HG02678 (cell line): Measurements from ENCODE around the gene HCCS.
A peak's percentile ranks its signal among the peaks of the same experiment; 100 is the strongest.

Experiments
- ATAC-seq: cut with Tn5 transposase; IDR thresholded peaks from one replicate; pipeline ENCODE4 v1.9.1; 2021; ENCODE audit warnings: mild to moderate bottlenecking, moderate library complexity; ENCODE audit not compliant: unreplicated experiment

The HCCS gene

DNA sequence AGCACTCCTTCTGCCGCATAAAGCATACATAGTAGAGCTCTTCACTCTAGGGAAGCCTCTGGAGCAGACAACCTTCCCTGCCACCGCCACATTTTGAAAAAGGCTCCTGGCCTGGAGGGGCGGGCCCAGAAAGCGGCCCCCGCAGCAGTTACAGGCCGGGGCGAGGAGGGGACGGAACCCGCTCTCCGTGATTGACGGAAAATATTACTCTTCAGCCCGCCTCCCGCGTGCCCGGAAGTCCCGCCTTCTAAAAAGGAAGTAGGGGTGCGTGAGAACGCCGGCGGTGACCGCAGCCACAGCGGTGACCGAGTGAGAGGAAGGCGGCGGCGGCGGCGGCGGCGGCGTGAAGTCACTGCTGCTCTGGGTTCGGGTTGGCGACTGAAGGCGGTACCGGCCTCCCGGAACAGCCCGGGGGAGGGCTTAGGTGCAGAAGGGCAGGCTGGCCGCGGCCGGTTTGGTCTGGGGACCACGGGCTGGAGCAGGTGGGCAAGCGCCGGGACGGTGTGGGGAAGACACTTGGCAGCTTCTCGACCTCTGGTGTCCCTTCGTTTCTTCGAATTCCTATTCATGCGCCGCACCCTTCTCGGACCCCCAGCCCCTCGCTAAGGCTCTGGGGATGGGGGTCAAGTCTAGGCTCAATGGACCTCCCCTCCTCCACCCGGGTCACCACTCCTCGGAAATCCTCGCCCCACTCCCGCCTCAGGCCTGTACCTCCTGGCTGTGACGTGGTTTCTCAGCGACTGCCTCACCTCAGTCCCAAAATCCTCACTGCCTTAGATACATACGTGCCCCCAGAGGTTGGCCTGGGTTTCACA, at the start of gene HCCS:
Gene HCCS (plus strand): TSS at position 296 of the 815 bp plus-strand sequence. CDS start 729 bp downstream, outside the sequence.
- ATAC-seq, result peak; percentile 92

DNA sequence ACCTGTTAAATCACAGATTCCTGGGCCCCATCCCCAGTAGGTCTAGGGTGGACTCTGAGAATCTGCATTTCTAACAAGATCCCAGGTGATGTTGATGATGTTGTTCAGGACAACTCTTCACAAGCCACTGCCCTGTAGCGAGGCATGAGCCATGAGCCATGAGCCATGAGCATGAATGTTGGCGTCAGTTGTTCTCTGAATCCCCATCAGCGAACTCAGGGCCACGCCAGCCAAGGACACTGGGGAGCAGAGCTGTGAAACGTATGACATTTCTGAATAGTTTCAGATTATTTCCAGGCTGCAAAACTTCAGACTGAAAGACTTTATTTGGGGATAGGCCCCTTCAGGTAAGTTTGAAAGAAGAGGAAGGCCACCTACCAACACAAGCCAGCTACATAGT, 46.9 kb upstream of the HCCS start:
- ATAC-seq, result no peak

DNA sequence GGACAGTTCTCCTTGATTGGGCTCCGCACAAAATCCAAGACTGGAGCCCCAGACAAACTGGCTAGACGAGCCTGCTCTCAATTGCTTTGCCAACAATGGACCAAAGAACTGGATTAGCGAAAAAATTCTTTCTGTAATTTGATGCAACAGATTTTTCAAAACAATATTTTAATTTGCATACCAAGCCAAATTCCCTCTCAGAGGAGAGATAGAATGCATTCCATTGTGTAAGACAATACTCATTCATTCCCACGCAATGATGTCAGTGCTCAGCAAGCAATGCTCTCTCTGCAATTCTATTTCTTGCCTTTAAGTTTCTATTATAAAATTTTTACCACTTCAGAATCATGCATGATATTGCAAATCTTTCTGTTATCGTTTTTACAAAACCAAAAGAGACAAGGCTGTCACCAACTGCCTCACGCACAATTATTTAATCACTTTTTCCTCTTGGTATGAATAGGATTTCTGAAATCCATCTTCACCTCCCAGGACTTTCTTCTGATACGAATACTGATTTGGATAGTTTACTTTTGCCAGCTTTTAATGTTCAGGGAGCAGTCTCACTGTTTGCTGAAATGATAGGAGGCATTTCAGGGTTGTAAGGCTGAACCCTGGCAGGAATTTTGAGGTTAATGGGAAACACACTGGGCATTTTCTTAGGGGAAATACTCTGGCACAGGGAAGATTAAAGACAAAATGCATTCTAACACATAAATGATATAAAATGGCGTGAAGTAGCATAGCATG, 46.1 kb upstream of the HCCS start:
- ATAC-seq, result no peak

DNA sequence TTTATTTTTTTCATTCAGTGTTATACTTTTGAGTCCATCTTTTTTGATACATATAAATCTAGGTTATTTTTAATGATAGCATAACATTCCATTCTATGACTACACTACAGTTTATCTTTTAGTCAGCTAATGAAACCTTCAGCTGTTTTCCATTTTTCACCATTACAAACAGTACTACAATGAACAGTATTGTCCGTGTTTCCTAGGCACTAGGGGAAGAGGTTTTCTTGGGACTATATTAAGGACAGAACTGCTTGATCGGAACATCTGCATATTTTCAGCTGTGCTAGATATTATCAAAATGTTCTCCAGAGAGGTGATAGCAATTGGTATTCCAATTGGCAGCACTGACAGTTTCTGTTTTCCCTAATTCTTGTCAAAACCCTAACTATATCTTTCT, 44.3 kb upstream of the HCCS start:
- ATAC-seq, result no peak

DNA sequence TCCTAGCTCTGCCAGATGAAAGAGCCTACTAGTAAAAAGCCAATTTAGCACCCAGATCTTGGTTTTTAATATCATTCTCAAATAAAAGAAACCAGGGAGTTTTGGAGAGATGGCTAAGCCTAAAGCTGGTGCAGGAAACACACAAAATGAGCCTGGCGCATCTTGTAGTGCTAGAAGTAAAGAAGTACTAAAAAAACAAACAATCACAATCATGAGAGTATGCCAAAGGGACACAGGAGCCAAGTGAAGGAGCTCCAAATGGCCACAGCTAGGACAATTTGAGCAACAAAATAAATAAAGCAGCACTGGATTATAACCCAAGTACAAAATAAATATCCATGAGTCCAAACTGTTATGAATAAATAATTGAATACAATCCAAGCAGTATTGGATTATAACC, 37.8 kb upstream of the HCCS start:
- no peak for ATAC-seq

DNA sequence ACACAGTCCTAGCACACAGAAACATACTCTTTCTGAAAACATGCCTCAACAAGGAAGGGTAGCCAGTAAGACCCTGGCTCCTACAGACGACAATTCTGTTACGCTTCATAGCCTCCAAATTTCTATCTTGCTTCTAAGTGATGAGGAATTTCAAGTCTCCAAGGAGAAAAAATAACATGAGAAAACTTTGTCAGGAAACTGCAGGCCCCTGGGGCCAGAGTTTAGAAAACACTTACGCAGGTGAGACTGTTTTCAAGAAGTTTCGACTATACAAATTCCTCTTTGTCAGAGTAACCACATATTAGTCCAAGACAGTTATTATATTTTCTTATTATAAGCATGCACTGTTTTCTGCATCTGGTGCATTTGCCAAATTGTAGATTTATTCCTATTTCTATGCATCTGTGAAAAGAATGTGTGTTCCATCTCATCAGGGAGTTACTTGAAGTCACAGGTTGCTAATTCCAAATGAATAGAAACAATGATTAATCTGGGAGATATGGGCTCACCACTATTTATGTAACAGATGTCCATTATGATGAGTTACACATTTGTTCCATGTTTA, 30.3 kb upstream of the HCCS start:
- no peak for ATAC-seq

DNA sequence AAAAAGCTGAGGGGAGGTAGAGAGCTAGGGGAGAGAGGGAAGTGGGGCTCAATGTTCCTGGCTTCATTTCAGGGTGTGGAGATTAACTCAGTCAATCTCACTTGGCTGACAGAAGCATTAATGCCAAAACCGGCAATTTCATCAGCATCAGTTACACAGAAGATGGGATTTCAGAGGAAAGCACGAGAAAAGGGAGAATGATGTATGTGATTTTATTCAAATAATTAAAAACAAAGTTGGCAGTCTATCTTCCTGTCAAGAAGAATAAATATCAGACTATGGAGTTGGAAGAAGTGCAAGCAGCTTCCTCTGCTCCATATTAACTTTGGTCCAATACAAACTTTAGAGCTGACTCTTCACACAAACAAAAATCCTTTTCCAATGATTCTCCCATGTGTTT, 29.6 kb upstream of the HCCS start:
- ATAC-seq, result no peak

DNA sequence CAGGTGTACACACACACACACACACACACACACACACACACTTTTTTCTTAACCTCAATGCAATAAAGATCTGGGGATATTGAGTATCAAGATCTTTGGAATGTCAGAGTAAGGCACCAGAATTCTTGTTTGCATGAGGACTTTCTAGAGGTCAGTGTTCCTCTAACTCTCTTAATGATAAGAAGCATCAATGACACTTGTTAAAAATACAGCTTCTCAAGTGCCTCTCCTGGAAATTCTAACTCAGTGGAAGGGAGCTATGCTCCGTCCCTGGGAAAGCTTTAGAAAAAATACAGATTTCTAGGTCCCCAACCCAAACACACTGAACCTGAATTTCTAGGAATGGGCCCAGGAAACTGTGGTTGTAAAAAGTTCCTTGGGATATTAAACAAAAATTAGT, 25.8 kb upstream of the HCCS start:
- ATAC-seq, result no peak

DNA sequence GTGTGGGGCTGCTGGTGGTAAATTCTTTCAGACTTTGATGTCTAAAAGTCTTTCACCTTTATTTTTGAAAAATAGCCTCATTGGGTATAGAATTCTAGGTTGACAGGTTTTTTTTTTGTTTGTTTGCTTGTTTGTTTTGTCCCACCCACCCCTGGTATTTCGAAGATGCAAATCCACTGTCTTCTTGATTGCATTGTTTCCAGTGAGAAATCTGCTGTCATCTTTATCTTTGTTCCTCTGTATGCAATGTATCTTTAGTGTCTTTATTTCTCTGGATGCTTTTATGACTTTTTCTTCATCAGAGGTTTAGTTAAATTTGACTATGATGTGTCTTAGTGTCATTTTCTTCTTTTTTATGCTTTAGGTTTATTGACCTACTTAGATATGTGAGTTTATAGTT, 21.3 kb upstream of the HCCS start:
- ATAC-seq, result no peak

DNA sequence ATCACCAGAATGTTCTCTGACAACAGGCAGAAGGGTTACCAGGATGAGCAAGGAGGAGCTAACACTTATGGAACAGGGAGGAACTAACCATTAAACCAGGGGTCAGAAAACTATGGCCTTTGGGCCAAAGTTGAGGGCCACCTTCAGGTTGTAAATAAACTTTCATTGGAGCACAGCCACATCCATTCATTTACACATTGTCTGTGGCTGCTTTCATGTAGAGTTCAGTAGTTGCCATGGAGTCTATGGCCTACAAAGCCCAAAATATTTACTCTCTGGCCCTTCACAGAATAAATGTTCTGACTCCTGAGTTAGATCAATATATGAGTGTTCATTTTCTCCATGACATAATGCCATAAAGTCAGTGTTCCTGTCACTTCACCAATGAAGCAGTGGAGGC, 13.2 kb upstream of the HCCS start:
- ATAC-seq, result no peak

DNA sequence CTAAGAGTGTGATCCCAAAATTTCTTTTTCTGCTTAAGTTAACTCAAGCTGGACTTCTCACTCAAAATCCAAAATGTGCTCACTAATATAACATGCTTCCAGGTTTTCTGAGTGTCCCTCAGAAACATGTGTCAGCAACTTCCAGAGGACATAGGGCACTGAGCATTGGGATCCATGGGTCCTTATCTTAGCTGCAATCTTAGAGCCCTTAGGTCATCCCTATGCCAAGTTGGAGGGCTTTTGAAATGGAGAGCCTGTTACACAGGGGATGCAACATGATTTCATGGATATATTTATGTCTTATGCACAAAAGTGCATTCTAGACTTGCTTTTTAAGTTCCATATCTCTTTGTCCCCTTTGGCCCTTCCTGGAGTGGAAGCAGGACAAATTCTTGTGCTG, 11.7 kb upstream of the HCCS start:
- ATAC-seq, result no peak

DNA sequence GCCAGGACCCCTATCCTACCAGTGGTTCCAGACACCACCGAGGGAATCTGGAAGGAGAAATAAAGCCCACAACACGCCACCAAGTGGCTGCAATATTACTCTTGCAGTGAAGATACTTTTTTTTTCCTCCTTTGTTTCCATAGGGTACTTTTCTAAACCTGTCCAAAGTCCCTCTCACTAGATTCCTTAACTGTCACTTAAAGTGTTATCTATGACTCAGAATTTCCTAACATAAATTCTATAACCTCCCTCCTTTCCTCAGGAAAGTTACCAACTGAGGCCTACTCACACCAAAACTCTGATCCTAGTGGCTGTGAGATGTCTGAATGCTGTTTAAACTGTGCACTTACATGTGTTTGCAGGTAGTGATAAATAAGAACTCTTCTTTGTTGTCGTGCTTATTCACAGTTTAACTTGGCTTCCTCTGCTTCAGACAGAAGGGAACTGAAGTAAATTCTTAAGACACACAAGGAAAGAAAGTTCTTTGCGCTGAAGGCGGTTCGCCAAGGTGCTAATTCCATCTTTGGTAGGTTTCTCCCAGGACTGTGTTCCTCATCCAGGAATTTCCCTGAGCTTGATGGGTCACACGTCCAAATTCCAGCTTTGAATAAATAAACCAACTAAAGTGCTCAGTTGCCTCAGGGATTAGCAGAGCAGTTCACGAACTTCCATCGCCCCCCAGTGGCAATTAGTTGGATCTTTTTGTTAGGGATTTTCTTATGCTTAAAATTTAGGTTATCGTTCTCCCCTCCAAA, 10.7 kb upstream of the HCCS start:
- ATAC-seq, result no peak

DNA sequence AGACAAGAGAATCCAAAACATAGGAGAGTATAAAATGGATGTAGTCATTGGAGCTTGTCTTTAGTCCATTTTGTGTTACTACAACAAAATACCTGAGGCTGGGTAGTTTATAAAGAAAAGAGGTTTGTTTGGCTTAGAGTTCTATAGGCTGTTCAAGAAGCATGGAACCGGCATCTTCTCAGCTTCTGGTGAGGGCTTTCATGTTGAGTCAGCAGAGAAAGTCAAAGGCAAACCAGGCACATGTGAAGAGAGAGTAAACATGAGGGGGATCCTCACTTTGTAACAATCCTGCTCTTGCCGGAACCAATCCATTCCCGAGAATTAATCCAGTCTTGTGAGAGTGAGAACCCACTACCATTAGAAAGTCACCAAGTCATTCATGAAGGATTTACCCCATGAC, 8.1 kb upstream of the HCCS start:
- ATAC-seq, result no peak

DNA sequence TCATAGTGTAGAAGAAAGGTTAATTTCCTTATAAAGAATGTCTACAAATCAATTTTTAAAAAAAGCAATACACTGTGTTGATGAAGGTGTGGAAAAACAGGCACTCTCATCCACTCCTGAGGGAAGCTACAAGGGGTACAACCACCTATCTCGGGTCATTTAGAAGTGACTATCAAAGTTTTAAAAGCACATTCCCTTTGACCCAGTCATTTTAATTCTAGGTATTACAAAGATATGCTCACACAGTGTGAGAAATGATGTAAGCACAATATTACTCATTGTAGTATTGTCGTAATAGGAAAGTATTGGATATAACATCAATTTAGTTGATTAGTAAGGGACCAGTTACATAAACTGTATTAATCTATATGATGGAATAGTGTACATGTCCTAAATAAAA, 7.4 kb upstream of the HCCS start:
- no peak for ATAC-seq

DNA sequence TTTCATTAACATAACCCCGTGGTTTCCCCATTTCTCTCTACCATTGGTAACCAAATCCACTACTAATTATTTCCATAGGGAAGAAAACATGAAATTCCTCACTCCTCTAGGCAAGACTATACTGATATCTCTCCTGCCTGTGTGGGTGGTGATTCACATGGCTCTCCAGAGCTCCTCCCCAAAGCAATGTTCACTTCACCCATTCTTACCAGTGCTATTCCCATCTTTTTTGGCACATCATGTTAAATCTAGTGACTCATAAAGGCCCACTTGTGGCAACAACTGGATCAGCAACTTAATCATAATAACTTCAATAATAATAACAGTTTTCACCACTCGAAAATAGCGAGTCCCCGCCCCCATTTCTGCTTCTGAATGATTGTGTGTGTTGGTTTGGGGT, 6.1 kb upstream of the HCCS start:
- ATAC-seq, result no peak

DNA sequence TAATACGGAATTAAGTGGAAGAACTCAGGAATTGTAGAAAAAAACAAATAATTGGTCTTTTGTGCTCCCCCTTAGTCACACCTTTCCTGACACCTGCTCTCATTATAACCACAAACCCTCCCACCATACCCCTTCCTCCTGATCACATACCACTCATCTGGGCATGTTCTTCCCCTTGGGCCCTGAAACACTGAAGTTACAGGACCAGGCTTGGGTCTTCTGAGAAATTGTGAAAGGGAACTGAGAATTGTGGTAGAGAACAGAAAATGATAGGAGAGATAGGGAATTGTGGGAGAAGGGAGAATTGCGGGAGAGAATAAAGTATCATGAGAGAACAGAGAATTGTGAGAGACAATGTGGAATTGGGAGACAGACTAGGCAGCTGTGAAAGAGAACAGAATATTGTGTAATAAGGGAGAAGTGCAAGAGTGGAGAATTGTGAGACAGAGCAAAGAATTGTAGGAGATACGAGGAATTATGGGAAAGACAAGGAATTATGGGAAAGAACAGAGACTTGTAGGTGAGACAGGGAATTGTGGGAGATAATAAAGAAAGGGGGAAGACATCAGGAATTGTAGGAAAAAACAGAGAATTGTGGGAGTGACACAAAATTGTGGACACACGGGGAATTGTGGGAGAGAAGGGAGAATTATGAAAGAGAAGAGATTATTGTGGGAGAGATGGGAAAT, 2.7 kb upstream of the HCCS start:
- ATAC-seq, result no peak

DNA sequence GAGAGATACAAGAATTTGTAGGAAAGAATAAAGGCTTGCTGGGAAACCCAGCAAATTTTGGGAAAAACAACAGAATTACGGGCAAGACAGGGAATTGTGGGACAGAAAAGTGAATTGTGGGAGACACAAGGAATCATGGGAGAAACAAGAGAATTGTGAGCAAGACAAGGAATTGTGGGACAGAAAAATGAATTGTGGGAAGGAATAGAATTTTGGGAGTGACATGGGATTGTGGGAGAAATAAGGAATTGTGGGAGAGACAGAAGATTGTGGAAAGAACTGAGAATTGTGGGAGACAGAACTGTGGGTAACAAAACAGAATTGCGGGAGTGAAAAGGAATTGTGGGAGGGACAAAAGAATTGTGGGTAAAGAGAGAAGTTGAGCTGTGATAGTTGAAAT, 1.2 kb upstream of the HCCS start:
- no peak for ATAC-seq

DNA sequence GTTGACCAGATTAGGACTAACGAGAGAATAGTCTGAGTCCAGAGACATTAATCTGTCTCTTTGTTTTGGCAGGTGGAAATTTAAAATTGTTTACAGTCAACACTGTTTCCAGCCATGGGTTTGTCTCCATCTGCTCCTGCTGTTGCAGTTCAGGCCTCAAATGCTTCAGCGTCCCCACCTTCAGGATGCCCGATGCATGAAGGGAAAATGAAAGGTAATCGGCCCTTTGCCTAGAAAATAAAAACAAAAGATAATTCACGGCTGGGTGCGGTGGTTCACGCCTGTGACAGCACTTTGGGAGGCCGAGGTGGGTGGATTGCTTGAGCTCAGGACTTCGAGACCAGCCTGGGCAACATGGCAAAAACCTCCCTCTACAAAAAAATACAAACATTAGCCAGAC, 815 bp downstream of the HCCS start:
- no peak for ATAC-seq

DNA sequence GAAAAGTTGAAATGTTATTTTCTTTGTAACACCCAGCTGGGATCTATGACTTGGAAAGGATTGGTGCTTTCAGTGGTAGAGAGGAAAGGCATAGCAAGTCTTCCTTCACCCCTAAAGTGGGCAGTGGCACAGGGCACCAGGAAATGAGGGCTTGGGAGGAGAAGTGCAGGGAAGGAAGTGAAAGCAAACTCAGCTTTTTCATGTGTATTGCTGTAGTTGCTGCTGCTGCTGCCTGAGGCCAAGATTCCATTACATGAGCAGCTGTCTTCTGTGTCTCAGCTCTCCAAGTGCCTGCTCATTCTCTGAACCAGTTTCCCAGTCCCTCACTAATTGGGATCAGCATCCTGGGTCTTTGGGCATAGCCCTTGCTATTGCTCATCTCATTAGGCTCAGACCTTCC, 2.6 kb downstream of the HCCS start:
- ATAC-seq, result peak; percentile 24

DNA sequence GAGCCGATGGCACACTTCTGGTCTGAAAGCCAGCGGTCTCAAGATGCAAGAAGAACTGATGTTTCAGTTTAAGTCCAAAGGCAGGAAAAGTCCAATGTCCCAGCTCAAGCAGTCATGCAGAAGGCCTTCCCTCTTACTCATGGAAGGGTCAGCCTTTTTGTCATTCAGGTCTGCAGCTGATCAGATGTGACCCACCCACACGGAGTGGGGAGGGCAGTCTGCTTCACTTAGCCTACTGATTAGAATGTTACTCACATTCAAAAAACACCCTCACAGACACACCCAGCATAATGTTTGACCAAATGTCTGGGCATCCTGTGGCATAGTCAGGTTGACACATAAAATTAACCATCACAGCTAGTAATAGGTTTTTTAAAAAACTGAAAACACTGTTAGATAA, 6.6 kb downstream of the HCCS start:
- no peak for ATAC-seq
